ENCODE measurements around the gene LRRN1.

DNA sequence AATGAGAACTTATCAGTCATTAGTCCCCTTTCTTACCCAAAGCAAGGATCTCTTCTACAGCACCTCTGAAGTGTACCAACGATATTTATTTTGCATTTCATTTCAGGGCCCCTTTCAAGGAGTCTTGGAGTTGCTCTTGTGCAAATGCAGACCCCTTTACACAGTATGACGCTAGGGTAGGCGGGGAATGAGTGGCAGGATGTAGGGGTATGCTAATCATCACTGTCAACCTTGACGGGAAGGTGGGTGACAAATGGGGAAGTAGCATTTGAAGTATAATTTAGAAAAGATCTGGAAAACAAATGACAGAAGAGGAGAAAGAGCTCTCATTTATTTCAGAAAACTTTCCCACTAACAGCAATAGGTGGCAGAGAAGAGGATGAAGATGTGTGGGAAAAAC, 94.4 kb downstream of the LRRN1 start:
- TF ChIP-seq, protein P1, sequence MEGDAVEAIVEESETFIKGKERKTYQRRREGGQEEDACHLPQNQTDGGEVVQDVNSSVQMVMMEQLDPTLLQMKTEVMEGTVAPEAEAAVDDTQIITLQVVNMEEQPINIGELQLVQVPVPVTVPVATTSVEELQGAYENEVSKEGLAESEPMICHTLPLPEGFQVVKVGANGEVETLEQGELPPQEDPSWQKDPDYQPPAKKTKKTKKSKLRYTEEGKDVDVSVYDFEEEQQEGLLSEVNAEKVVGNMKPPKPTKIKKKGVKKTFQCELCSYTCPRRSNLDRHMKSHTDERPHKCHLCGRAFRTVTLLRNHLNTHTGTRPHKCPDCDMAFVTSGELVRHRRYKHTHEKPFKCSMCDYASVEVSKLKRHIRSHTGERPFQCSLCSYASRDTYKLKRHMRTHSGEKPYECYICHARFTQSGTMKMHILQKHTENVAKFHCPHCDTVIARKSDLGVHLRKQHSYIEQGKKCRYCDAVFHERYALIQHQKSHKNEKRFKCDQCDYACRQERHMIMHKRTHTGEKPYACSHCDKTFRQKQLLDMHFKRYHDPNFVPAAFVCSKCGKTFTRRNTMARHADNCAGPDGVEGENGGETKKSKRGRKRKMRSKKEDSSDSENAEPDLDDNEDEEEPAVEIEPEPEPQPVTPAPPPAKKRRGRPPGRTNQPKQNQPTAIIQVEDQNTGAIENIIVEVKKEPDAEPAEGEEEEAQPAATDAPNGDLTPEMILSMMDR (IDR thresholded peaks at IDR 0.05 in 2 of 3, conservative IDR thresholded peaks at IDR 0.05 in 1 of 3; ENCODE audit: insufficient read depth in 2 of 3, low read depth in 1 of 3, low read length in 3 of 3) = no peak
- TF ChIP-seq SIN3A (IDR thresholded peaks at IDR 0.05; ENCODE audit: borderline replicate concordance in 2 of 2, control insufficient read depth in 1 of 2, low read depth in 2 of 2, low read length in 2 of 2) (no peak), CBX5 (IDR thresholded peaks at IDR 0.05; ENCODE audit: borderline replicate concordance, low read depth) (no peak), MYC (IDR thresholded peaks at IDR 0.05; ENCODE audit: low read depth, low read length) (no peak), MYC (CRISPR knock-in tag; IDR thresholded peaks at IDR 0.05; ENCODE audit: borderline replicate concordance, low read depth) (no peak), CREM (IDR thresholded peaks at IDR 0.05; ENCODE audit: low read depth) (no peak), FOXJ2 (tag; IDR thresholded peaks at IDR 0.05) (no peak), EZH2 (IDR thresholded peaks at IDR 0.05; ENCODE audit: borderline replicate concordance, low read depth, low read length) (no peak), ATF1 (CRISPR knock-in tag; IDR thresholded peaks at IDR 0.05) (no peak), ATF1 (tag; IDR thresholded peaks at IDR 0.05) (no peak)
